Measurements from ENCODE around the gene CCDC124.

Gene CCDC124

DNA sequence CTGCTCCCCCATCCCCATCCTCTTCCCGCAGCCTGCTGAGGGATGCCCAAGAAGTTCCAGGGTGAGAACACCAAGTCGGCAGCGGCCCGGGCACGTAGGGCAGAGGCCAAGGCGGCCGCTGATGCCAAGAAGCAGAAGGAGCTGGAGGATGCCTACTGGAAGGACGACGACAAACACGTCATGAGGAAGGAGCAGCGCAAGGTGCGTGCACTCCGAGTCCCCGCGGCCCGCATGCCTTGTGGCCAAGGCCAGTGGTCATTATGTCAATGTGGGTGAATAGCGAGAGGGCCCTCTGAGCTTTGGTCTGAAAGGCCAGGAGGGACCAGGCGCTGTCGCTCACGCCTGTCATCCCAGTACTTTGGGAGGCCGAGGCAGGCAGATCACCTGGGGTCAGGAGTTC, 3.6 kb downstream of the CCDC124 start:
- no peak for DNase-seq

DNA sequence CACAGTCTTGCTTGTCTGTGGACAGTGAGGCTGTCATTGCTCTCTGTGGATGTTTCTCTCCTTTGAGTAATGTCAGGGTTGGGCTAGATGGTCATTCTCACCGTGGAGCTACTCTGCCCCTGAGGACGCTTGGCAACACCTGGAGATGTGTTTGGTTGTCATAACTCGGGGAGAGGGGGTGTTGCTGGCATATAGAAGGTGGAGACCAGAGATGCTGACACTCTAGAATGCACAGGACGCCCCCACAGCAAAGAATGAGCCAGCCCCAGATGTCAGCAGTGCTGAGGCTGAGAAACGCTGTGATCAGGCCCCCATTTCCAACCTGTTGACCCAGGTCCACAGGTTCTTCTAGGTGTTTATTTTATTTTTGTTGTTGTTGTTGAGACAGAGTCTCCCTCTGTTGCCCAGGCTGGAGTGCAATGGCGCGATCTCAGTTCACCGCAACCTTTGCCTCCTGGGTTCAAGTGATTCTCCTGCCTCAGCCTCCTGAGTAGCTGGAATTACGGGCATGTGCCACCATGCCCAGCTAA, 4.6 kb downstream of the CCDC124 start:
- DNase-seq = no peak

DNA sequence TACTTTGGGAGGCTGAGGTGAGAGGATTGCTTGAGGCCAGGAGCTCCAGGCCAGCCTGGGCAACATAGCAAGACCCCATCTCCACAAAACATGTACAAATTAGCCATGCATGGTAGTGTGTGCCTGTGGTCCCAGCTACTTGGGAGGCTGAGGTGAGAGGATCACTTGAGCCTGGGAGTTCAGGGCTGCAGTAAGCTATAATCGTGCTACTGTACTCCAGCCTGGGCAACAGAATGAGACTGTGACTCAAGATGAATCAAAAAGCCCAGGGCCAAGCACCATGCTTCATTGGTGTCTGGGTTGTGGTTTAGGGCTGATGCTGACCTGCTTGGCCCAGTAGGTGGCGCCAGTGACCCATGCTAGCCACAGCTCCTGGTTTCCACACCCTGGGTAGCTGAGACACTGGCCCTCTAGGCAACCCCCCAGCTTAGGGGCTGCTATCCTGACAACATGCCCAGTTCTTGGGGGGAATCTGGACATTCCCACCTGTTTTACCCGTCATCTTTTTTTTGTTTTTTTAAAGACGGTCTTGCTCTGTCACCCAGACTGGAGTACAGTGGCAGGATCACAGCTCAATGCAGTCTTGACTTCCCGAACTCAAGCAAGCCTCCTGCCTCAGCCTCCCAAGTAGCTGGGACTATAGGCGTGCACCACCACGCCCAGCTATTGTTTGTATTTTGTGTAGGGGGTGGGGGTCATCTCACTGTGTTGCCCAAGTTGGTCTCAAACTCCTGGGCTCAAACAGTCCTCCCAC, 5.5 kb downstream of the CCDC124 start:
- DNase-seq = peak; percentile 71 to 78

DNA sequence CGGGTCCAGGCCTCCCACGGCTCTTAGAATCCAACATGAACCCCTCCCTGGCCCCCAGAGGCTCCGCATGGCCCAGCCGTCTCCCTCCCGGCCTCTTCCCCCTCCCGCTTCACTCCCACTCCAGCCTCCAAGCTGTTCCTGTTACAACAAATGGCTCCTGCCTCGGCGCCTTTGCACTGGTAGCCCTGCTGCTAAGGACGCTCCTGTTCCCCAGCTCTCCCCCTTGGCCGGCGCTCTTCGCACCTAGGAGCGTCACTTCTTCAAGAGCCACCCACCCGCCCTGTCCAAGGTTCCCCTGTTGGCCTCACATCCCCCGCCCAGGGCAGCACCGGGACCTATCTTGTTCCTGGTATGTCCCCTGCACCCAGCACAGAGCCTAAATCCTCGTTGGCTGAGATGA, 9.4 kb downstream of the CCDC124 start:
- no peak for DNase-seq

DNA sequence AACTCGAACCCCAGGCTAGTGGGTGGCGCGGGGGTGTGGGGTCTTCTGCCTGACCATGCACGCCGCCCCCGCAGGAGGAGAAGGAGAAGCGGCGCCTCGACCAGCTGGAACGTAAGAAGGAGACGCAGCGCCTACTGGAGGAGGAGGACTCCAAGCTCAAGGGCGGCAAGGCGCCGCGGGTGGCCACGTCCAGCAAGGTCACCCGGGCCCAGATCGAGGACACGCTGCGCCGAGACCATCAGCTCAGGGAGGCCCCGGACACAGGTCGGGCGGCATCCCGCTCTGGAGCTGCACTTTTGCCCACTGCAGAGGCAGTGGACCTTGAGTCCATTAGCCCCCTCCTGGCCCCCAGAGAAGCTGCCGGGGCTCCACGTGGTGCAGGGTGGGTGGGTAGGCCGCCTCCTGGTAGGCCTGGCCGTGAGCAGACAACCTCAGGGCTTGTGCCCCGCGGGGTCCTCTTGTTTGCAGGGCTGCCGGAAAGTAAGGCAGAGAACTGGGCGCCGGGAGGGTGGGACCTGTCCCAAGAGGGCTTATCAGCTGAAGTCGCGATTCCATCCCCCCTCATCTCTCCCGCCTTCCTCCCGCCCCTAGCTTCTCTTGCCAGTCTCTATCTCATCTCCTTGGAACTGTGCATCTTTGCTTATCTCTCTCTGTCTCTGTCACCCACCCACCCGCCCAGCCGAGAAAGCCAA, 9.9 kb downstream of the CCDC124 start:
- no peak for DNase-seq

DNA sequence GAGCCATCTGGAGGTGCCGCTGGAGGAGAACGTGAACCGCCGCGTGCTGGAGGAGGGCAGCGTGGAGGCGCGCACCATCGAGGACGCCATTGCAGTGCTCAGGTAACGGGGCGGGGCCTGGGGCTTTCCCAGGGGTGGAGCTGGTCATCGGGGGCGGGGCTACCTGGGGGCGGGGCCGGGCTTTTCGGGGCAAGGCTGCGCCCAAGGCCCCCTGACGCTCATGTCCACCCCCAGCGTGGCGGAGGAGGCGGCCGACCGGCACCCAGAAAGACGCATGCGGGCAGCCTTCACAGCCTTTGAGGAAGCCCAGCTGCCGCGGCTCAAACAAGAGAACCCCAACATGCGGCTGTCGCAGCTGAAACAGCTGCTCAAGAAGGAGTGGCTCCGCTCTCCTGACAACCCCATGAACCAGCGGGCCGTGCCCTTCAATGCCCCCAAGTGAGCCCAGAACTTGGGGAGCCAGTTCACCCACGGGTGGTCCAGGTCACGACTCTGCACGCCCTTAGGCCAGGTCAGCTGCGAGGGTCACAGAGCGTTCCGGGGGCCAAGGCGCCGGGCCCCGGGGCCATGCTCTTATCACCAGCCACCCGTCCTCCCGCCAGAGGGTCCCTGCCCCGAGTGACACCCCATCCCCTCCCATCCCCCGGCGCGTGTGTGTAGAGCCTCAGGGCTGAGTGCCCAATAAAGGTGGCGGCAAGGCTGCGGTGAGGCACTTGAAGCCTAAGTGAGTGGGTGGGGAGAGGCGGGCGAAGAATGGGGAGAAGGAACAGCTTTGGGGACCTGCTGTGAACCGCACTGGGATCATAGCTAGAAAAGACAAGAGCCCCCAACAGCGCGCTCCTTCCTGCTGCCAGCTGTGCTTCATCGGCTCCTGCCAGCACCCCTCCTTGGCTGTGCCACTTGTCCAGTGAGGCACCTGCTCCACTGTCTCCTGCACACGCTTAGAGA, 10.7 kb downstream of the CCDC124 start:
- no peak for DNase-seq

DNA sequence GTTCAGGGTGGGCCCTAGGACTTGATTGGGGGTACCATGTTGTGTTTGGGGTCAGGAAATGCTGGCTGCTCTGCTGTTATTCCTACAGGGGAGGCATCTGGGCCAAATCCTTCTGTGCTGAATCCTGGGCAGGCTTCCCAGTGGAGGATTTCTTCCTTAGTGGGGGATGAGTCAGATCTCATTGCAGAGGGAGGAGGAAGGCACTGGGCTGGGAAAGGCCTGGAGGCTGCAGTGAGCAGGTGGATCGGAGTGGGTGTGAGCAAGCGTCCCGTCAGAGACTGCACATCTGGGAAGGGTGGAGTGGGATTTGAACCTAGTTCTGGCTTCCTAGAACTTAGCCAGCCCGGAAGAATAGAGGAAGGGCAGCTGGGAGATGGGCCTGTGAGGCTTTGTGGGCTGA, 11.5 kb downstream of the CCDC124 start:
- DNase-seq = no peak

DNA sequence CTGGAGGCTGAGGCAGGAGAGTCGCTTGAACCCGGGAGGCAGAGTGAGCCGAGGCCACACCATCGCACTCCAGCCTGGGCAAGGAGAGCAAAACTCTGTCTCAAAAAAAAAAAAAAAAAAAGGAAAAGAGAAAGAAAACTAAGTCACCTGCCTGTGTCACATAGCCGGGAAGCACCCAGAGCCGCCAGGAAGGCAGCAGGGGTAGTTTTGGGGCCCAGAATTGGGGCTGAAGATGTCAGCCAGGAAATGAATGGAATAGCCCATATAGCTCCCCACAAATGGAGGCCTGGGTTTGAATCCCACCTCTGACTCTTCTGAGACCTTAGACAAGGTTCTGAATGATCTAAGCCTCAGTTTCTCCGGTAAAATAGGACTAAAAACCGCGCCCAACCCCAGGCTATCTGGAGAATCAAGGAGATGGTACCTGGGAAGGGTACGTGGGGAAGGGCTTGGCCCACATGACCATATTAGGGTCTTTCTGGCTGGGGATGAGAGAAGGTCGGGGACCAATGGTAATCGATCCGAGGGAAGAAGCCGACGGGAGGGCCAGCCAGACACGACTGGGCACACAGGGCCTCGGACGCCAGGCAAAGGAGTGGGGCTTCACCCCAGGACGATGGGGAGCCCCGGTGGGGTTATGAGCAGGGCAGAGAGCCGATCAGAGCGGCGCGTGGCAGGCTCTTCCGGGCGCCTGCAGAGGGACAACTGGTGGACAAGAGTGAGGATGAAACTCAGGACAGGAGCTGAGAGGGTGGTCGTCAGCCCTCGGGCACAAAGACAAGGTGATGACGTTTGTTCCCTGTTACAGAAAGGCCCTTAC, 14.4 kb downstream of the CCDC124 start:
- DNase-seq = no peak

DNA sequence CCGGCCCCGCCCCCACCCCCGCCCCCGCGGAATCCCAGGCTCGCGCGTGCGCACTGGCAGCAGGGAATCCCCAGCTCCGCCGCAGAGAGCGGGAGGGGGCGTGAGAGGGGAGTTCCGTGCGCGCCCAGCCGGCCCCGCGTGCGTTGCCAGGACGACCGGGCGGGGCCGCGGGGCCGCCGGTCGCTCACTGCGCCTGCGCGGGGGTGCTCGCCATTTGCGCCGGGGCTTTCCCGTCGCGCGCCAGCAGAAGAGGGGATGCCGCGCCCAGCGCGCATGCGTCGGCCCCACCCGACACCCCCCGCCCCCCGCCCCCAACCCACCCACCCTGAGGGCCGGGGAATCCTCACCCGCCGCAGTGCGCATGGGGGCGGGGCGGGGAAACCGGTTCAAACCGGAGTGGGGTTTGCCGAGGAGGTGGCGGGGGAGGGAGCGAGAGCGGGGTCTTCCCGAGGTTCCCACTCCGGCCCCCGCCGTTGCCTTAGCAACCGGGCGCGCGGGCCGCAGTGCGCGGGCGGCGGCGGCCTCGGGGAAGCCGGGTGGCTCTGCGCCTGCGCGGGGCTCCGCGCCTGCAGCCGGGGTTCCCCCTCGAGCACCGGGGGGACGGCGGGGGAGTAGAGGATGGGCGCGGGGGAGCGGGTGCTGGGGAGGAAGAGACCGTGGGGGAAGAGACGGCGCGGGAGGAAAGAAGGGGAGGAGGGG, 15.1 kb downstream of the CCDC124 start:
- peak; percentile 88 to 93 for DNase-seq

DNA sequence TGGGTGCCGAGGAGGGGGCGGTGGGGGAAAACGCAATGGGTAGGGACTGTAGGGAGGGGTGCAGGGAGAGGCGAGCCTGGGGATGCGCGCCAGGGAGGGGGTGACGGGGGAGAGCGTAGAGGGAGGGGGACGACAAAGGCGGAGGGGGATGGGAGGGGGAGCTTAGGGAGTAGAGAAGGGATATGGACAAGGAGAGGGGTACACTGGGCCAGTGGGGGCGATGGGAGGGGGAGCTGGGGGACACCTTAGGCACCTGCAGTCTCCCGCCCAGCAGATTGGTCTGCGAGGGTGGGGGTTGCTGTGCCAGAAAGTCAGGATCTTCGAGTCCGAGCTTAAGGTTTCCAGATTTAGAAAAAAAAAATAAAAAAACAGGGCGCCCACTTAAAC, 15.7 kb downstream of the CCDC124 start:
- no peak for DNase-seq

DNA sequence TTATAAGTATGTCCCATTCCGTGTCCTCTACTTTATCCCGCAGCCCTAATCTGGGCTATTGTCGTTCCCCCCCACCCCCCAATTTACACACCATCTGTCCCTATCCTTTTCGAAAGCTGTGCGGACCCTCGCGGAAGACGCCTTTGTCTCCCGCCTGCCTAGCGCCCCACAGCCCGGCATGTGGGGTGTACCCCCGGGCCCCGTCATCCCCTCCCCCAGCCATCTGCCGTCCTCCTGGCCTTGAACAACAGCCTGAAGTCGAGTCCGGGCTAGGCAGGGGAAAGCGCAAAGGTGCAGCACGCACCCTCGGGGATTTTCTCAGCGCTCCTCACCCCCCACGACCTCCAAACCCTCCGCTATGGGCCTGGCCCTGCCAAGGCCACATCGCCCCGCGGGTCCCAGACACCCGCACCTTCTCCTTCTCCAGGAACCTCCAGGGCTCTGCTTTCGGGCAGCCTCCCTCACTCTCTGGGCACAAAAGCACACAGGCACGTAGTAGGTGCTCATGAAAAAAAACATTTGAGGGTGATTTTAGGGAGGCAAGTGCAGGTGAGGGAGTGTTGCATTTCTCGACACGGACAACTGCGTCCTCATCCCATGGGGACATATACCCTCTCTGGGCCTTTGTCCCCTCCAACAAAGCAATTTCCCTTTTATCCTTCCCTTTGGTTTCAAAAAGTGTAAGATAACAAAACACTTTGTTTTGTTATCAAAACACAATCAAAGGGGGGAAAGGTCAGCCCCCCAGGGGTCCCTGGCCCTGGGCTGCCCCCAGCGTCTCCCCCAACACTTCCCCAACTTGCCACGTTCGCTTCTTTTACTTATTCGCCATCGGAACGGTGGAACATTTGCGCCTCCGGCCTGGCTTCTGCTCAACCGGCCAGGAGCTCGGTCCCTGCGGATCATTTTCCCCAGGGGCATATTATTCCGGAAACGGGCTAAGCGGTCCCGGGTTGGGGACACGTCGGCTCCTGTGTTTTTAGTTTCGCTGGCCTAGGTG, 16.4 kb downstream of the CCDC124 start:
- DNase-seq = no peak

DNA sequence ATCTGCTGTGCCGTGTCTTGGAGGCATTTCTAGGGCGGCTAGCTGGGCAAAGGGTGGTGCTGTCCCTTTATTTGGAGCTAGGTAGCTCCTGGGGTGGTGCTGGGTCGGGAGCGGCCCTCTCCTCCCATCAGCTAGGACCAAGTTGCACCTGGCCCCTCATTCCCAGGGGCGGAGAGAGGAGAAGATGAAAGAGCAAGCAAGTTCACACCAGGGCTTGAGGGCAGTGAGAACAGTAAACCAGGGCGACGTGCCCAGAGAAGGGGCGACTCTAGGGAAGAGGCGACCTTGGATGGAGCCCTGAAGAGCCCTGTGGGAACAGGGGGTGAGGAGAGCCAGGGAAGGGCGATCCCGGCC, 17.1 kb downstream of the CCDC124 start:
- no peak for DNase-seq

DNA sequence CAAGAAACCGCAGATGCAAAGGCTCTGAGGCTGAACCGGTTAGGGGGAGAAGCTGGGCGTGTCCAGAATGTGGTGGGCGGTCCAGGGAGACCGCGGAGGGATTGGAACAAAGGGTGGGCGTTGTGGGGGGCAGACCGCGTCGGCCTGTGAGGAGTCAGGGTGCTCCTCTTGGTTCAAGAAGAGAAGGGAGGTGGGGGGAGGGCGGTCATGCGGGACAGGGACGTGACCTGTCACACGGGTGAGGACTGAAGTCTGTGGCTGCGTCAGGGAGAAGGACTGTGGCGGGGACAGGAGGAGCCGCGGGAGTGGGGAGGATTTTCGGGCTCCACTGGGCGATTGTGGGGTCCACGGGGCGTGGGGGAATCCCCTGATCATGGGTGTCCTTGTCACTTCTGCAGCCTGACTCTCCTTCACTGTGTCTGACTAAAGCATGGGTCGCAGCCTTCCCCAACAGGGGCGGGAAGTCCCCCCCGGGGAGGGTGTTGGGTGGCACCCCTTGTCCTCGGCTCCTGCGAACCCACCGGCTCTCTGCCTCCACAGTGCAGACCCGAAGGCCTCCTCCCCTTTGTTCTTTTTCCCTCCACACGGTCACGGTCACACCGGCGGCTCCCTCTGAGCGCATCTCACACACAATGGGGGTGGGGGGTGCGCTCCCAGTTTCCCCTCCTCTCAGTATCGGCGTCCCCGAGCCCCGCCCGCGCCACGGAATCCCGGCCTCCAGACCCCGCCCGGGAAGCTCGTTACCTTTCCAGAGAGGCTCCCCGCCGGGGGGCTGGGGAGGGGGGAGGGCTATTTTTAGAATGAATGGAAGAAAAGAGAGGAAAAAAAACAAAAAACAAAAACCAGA, 17.7 kb downstream of the CCDC124 start:
- DNase-seq = peak in 1 of 2 donors; percentile 30

DNA sequence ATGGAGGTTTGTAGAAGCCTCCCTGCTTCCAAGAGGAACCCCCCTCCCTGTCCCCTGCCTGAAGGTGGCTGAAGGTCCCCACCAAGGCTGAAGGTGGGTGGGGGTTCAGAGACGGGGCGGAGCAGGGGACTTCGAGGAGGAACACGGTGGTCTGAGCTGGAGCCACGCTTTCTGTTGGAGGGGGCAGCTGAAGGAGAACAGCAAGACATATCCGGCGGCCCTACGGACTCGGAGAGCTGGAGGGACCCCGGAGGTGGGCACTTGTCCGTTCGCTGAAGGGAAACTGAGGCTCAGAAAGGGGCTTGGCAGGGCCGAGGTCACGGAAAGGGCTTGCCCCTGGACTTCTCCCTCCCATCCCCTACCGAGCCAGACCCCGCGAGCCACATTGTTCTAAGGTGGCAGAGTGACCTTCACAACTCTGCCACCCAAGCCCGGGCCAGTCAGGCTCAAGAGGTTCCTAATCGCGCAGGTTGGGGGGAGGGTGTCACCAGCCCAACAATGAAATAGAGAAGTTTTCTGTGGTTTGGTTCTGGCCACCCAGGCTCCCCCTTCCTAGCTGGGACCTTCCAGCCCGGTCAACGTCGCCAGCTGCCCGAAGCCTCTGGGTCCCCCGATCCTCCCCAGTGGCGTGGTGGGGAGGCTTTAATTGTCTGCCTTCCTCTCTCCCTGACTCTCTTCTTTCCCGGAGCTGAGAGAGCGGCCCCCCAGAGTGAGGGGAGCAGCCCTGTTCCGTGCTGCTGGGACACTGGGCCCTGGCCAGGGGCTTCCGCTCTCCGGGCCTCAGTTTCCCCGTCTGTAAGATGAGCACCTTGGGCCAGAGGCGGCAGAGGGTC, 18.6 kb downstream of the CCDC124 start:
- DNase-seq = peak; percentile 16 to 34

DNA sequence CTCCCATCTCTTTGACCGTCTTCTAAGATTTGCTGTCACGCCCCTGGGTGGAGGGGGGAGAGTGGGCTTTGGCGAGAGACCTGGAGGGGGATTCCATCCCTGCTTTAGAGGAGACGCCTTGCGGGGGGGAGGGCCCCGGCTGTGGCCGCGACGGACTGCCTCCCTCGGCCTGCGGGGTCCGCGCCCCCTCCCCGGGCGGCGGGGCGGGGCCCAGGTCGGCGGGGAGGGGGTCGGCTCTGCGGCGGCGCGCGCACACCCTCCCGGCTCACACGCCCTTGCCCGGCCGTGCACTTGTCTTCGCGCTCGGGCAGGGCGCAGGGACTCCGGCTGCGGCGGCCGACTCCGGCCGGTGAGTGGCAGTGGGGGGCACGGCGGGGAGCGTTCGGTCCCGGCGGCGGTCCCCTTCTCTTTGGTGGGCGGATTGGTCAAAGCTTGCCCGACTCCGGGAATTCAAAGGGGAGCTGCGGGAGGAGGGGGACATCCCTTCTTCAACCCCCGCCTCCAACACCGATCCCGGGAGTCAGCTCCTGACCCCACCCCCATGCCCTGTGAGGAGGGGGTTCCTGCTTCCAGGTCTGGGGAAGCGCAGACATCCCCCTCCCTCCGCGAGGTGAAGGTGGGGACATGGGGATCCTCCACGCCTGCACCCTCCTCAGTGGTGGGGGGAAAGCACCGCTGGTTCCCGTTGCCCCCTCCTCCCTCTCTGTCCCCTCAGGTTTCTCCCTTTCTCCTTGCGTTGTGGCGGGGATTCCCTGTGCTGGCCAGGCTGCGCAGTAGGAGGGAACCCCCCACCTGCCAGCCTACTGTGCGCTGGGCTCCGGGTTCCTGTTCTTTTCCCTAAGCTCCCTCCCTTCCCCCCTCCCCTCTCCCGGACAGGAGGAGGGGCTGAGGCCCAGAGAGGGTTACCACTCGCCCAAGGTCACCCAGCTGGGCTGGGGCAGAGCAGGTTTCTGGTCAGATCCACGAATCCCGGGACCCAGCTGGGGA, 19.5 kb downstream of the CCDC124 start:
- DNase-seq = no peak

DNA sequence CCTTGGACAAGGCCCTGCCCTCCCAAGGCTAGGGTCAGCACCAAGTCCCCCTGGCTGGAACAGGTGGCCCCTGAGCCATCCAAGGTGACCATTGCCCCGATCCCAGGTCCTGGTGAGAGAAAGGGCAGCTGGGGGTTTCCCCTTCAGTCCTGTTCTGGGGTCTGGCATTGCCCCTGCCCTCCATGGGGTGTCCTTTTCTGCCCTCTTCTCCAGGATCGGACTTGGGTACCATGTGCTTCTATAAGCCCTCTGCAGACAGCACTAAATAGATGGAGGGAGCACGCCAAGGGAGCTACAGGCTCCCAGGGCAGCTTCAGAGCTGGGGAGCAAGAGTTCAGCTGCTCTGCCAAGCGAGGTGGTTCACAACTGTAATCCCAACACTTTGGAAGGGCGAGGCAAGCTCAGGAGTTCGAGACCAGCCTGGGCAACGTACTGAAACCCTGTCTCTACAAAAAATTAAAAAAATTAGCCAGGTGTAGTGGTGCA, 20.5 kb downstream of the CCDC124 start:
- DNase-seq = no peak

DNA sequence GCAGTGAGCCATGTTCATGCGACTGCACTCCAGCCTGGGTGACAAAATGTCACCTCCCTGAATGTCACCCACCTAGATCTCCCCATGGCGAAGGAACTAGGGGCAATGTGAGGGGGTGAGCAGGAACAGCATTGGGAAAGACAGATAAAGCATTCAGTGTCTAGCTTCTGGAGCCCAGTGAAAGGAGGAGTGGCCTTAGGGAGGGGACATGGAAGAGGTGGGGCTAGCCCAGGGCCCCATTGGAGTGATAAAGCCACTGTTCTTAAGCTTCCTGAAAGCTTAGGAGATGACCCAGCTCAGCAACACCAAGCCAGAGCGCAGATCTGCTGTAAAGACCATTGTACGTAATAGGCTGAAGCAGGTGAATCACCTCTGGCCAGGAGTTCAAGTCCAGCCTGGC, 21.1 kb downstream of the CCDC124 start:
- DNase-seq = no peak

All from inflammatory macrophage (primary cell).